CD14-positive monocyte (primary cell): Measurements from ENCODE around the gene SMIM7. TPM values are rescaled to one million over a fixed set of nuclear protein-coding genes. Genes with fewer than 3 reads are reported as not detected.

Experiments used
- DNase-seq, 3 donors: peaks; one replicate each; pipeline ENCODE4 v3.0.0-alpha.2; 2011 to 2022
- H2AFZ ChIP-seq: 2 replicates; pipeline ENCODE4 v1.6.0; 2012; ENCODE audit warnings: mild to moderate bottlenecking, low read depth, low read length, inconsistent platforms; ENCODE audit not compliant: insufficient read depth, poor library complexity, severe bottlenecking
- H3K27ac ChIP-seq, 2 donors: 1 replicate in 1 of 2; 2 replicates in 1 of 2; pipeline ENCODE4 v1.5.1; 2012 to 2013; ENCODE audit warnings: low read length in 2 of 2, control low read depth in 1 of 2, inconsistent platforms in 1 of 2, low read depth in 1 of 2, mild to moderate bottlenecking in 1 of 2
- H3K27me3 ChIP-seq, 2 donors: one replicate each; pipeline versions ENCODE4 v1.6.0 to v1.6.1; 2011 to 2013; ENCODE audit warnings: low read length in 2 of 2; ENCODE audit not compliant: control insufficient read depth in 2 of 2, insufficient read depth in 2 of 2
- H3K36me3 ChIP-seq, 2 donors: replicated peaks in 1 of 2; 1 replicate in 1 of 2; 2 replicates in 1 of 2; pipeline versions ENCODE4 v1.5.1 to v1.6.1; 2012 to 2013; ENCODE audit warnings: low read length in 2 of 2, control low read depth in 1 of 2, inconsistent platforms in 1 of 2, mild to moderate bottlenecking in 1 of 2; ENCODE audit not compliant: insufficient read depth in 2 of 2, control insufficient read depth in 1 of 2
- H3K4me1 ChIP-seq, 2 donors: 1 replicate in 1 of 2; 2 replicates in 1 of 2; pipeline versions ENCODE4 v1.5.1 to v1.6.1; 2012 to 2013; ENCODE audit warnings: low read length in 2 of 2, control low read depth in 1 of 2, inconsistent platforms in 1 of 2, mild to moderate bottlenecking in 1 of 2, moderate library complexity in 1 of 2; ENCODE audit not compliant: insufficient read depth in 2 of 2, control insufficient read depth in 1 of 2
- H3K4me2 ChIP-seq: replicated peaks from 2 replicates; pipeline ENCODE3; 2012; ENCODE audit warnings: low read length, moderate library complexity, mild to moderate bottlenecking; ENCODE audit not compliant: poor library complexity, severe bottlenecking; ENCODE audit errors: extremely low read depth
- H3K4me3 ChIP-seq, 3 experiments: fragments of 200-600 bp in 1 of 3; sonication (generic) in 1 of 3; replicated peaks in 1 of 3; 1 replicate in 2 of 3; 2 replicates in 1 of 3; pipeline ENCODE4 v1.5.1; 2011 to 2013; ENCODE audit warnings: low read length in 3 of 3, mild to moderate bottlenecking in 3 of 3, control low read depth in 2 of 3, low read depth in 2 of 3, inconsistent platforms in 1 of 3, moderate library complexity in 1 of 3
- H3K79me2 ChIP-seq: 2 replicates; pipeline ENCODE4 v1.6.0; 2012; ENCODE audit warnings: mild to moderate bottlenecking, control low read depth, inconsistent platforms, low read length, moderate library complexity; ENCODE audit not compliant: insufficient read depth
- H3K9ac ChIP-seq: 2 replicates; pipeline ENCODE4 v1.6.0; 2017; ENCODE audit warnings: low read length, mild to moderate bottlenecking; ENCODE audit not compliant: insufficient read depth, poor library complexity, severe bottlenecking
- H3K9me3 ChIP-seq, 2 donors: replicated peaks in 1 of 2; 1 replicate in 1 of 2; 2 replicates in 1 of 2; pipeline versions ENCODE4 v1.5.1 to v1.6.1; 2012 to 2013; ENCODE audit warnings: low read length in 2 of 2, control low read depth in 1 of 2; ENCODE audit not compliant: control insufficient read depth in 1 of 2, insufficient read depth in 1 of 2
- H4K20me1 ChIP-seq: 2 replicates; pipeline ENCODE4 v1.6.0; 2012; ENCODE audit warnings: mild to moderate bottlenecking, low read length, control low read depth, moderate library complexity; ENCODE audit not compliant: insufficient read depth
- H3K27ac Mint-ChIP-seq, 7 donors: one replicate each; pipeline ENCODE4 v1.8.0; 2020; ENCODE audit warnings: mild to moderate bottlenecking in 7 of 7, mixed read lengths in 7 of 7, moderate library complexity in 6 of 7, inconsistent platforms in 2 of 7
- H3K27me3 Mint-ChIP-seq, 3 donors: one replicate each; pipeline ENCODE4 v1.8.0; 2021 to 2022; ENCODE audit warnings: low read depth in 3 of 3, mild to moderate bottlenecking in 3 of 3, mixed read lengths in 3 of 3, moderate library complexity in 3 of 3, inconsistent platforms in 1 of 3
- H3K36me3 Mint-ChIP-seq, 2 donors: one replicate each; pipeline ENCODE4 v1.8.0; 2020; ENCODE audit warnings: mixed read lengths in 2 of 2, inconsistent platforms in 1 of 2, mild to moderate bottlenecking in 1 of 2
- H3K4me1 Mint-ChIP-seq: one replicate; pipeline ENCODE4 v1.8.0; 2020; ENCODE audit warnings: mild to moderate bottlenecking, mixed read lengths
- H3K4me3 Mint-ChIP-seq, 2 donors: one replicate each; pipeline ENCODE4 v1.8.0; 2020; ENCODE audit warnings: mild to moderate bottlenecking in 2 of 2, mixed read lengths in 2 of 2, moderate library complexity in 1 of 2
- H3K9me3 Mint-ChIP-seq, 7 donors: one replicate each; pipeline ENCODE4 v1.8.0; 2020 to 2022; ENCODE audit warnings: mixed read lengths in 7 of 7, mild to moderate bottlenecking in 6 of 7, moderate library complexity in 6 of 7, inconsistent platforms in 2 of 7
- CTCF ChIP-seq: fragments of 200-600 bp; IDR thresholded peaks from one replicate; pipeline ENCODE4 v1.8.0; 2022; ENCODE audit warnings: antibody characterized with exemption, mild to moderate bottlenecking
- WGBS: methylation state at CpG from one replicate; pipeline ENCODE4 v1.1.5; 2013; ENCODE audit warnings: missing lambda C conversion rate; ENCODE audit not compliant: insufficient coverage; 5-methylcytosine and 5-hydroxymethylcytosine counted together
- intact Hi-C, 2 donors: fragments of 100-400 bp; cut with micrococcal nuclease; formaldehyde crosslinking; loops; one replicate each; pipeline versions ENCODE4 v1.15.0 to v1.15.1; 2023
- polyA plus RNA-seq, 3 donors: library from polyadenylated mRNA; depleted of rRNA in 1 of 3; unstranded in 2 of 3; stranded (reverse) in 1 of 3; fragments of 300-500 nt in 2 of 3; fragments of >200 nt in 1 of 3; fragmentation: Illumina TruSeq in 2 of 3; gene quantifications; 1 replicate in 2 of 3; 2 replicates in 1 of 3; pipeline ENCODE4 v1.2.3, GENCODE V29; 2012 to 2021

Gene SMIM7
- polyA plus RNA-seq, 3 donors, result 65.5 to 91.7 (median 86.7) TPM

- no peaks in the 10 kb centered on the region for H3K27me3 Mint-ChIP-seq
- no peak overlapping the region for H3K4me3 Mint-ChIP-seq
- no peak for TF ChIP-seq CTCF
- peak overlapping the region in 6 of 7 donors; percentile 37 to 91 (median 86) for H3K27ac Mint-ChIP-seq
- Histone ChIP-seq H3K9me3 (no peaks in the 10 kb centered on the region), H3K4me3 (no peak overlapping the region), H3K27me3 (no peaks in the 10 kb centered on the region), H3K27ac (peak overlapping the region; percentile 38 to 74), H4K20me1 (peaks cover 100% of the 10 kb centered on the region), H3K9ac (no peak overlapping the region), H3K4me1 (peaks cover 44 to 51% of the 10 kb centered on the region in 2 donors), H2AFZ (no peak overlapping the region), H3K79me2 (peaks cover 100% of the 10 kb centered on the region), H3K36me3 (peaks cover 0 to 13% of the 10 kb centered on the region in 2 donors), H3K4me2 (peak overlapping the region; percentile 29)
- intact Hi-C loops, result no loop called here
- H3K4me1 Mint-ChIP-seq, result peaks cover 65% of the 10 kb centered on the region
- peak; percentile 60 to 77 (median 73) for DNase-seq
- H3K36me3 Mint-ChIP-seq, result peaks cover 14 to 20% of the 10 kb centered on the region in 2 donors
- no peaks in the 10 kb centered on the region for H3K9me3 Mint-ChIP-seq
- WGBS, result 100% methylated on average over 1 of the region's 1 CpG
Observed at GRCh38 chr19:16608290-16608739, 51.6 kb downstream of the SMIM7 start.

GRCh38 chr19:16607819-16608218 lies 52.1 kb downstream of the SMIM7 start:
- Mint-ChIP-seq H3K4me1 (peaks cover 60% of the 10 kb centered on the region), H3K9me3 (no peaks in the 10 kb centered on the region), H3K27me3 (no peaks in the 10 kb centered on the region), H3K4me3 (no peak overlapping the region), H3K36me3 (peaks cover 14 to 20% of the 10 kb centered on the region in 2 donors), H3K27ac (peak overlapping the region; percentile 71 to 91 (median 85))
- peak overlapping the region; percentile 38 to 74 for H3K27ac ChIP-seq
- intact Hi-C loops, result no loop called here
- no peak overlapping the region for H2AFZ ChIP-seq
- TF ChIP-seq CTCF, result no peak
- H4K20me1 ChIP-seq, result peaks cover 100% of the 10 kb centered on the region
- no peaks in the 10 kb centered on the region for H3K9me3 ChIP-seq
- H3K9ac ChIP-seq, result no peak overlapping the region
- H3K4me2 ChIP-seq, result peak overlapping the region; percentile 29
- H3K79me2 ChIP-seq, result peaks cover 100% of the 10 kb centered on the region
- peaks cover 39 to 46% of the 10 kb centered on the region in 2 donors for H3K4me1 ChIP-seq
- no peak for DNase-seq
- no peak overlapping the region for H3K4me3 ChIP-seq
- H3K27me3 ChIP-seq, result no peaks in the 10 kb centered on the region
- peaks cover 0 to 13% of the 10 kb centered on the region in 2 donors for H3K36me3 ChIP-seq
- WGBS, result 95% methylated on average over 10 of the region's 12 CpGs
